ENCODE results near the gene MCTS1.
"Not testable (repeated sequence)": the region's sequence is repeated elsewhere in the genome, so short reads cannot be mapped to it uniquely, and the experiment has no call there.

Gene MCTS1, protein sequence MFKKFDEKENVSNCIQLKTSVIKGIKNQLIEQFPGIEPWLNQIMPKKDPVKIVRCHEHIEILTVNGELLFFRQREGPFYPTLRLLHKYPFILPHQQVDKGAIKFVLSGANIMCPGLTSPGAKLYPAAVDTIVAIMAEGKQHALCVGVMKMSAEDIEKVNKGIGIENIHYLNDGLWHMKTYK

DNA sequence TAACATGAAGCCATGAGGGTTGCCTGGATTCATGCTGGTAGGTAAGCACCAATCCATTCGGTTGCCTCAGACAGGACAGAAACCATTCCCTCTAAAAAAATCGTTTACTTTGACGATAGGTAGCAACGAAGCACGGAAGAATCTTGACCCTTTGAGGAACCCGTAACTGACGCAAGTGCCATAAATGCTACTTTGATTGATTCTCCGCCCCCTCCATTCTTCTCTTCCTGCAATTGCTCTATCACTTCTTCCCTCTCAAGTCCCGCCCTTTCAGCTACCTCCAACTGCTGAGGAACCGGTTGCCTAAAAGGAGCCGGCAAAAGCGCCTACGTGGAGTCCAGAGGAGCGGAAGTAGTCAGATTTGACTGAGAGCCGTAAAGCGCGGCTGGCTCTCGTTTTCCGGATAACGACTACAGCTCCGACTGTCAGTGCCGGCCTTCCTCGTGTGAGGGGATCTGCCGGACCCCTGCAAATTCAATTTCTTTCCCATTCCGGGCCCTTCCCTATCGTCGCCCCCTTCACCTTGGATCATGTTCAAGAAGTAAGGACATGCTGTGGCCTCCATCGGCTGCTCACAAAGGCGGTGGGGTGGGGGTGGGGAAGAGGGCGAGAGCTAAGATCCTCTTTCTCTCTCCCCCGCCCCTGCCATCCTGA, at the start of gene MCTS1:
MCTS1 (plus strand) TSS at position 395 of the 654 bp plus-strand sequence; CDS start at position 531, 136 bp downstream.
- in situ Hi-C loops (cut with HindIII; ENCODE audit: low pct_ligation_motif_present, low pct_unique_long_range_greater_than_20kb, low sequenced_read_pairs), result no loop called here
- peak; percentile 89 for DNase-seq

DNA sequence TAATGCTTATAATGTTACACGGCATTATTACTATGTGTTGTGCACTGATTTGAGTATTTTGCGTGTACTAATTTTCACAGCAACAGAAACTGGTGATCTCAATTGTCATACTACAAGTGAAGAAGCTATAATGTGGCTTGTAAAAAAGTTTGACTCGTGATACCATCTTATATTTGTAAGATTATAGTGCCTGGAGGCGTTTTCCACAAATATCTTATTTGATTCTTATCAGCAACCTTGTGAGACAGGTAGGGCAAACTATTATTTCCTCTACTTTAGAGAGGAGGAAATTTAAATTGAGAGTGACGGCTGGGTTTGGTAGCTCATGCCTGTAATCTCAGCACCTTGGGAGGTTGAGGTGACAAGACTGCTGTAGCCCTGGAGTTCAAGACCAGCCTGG, 47.6 kb upstream of the MCTS1 start:
- in situ Hi-C loops (cut with HindIII; ENCODE audit: low pct_ligation_motif_present, low pct_unique_long_range_greater_than_20kb, low sequenced_read_pairs), result no loop called here
- DNase-seq, result no peak

- DNase-seq, result no peak
Observed at GRCh38 chrX:120559804-120560203, 44.1 kb upstream of the MCTS1 start.

DNA sequence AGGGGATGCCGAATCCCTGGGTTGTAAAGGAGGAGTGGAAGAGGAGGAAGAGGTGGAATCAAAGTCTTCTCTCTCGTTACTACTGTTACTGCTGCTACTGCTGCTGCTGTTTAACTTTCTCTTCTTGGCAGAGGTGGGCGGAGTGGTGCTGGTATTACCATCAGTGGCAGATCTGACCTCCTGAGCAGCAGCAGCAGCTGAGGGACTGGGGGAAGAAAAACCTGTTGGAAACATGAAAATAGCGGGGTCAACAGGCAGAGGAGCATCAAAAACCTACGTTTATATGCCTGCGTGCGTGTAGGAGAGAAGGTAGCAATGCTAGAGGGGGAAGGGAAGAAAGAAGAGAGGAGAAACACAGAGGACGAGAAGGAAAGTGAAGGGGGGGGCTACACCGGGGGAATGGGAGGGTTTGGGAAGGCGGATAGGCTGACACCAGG, 43.5 kb upstream of the MCTS1 start:
- peak; percentile 44 for DNase-seq

More at GRCh38 chrX:120559804-120560203, 44.1 kb upstream of the MCTS1 start:
- in situ Hi-C loops (cut with HindIII; ENCODE audit: low pct_ligation_motif_present, low pct_unique_long_range_greater_than_20kb, low sequenced_read_pairs), result no loop called here

DNA sequence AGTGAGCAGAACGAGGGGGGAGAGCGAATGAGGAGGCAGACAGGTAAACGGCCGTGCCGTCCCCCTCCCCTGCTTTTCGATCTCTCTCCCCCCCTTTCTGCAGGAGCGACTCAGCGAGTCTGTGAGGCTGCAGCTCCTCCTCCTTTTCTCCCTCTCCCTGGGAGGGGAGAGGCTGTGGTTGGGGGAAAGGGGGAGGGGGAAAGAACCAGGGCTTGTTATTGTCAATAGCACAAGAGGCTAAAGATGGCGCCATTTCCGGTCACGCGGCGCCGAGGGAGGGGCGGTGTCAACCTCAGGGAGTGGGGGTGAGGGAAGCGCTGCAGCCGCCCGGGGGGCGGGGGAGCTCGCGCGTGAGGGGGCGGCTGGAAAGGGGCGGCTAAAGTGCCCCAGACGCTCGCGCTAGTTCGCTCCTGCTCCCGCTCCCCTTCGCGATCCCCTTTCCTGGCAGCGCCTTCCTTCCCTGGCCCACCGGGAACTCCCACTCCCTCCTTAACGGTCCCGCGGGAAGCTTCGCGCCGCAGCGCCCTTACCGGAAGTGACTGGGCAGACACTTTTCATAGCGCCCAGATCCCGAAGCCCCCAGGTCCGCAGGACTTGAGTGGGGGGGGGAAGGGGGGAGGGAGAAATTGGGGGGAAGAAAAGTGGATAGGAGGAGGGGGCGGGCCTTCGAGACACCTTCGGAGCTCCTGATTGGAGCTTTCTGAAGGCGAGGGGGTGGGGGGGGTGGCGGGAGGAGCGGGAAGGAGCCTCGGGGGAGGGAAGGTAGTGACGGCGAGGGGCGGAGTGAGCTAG, 42.9 kb upstream of the MCTS1 start, which contains the start of gene CUL4B:
CUL4B (minus strand) TSS at position 121 of the 792 bp plus-strand sequence. CDS start 324 bp downstream, outside the sequence.
- in situ Hi-C loops (cut with HindIII; ENCODE audit: low pct_ligation_motif_present, low pct_unique_long_range_greater_than_20kb, low sequenced_read_pairs), result no loop called here
- peak; percentile 87 for DNase-seq

More for the DNA sequence above, 43.5 kb upstream of the MCTS1 start:
- in situ Hi-C loops (cut with HindIII; ENCODE audit: low pct_ligation_motif_present, low pct_unique_long_range_greater_than_20kb, low sequenced_read_pairs), result no loop called here

DNA sequence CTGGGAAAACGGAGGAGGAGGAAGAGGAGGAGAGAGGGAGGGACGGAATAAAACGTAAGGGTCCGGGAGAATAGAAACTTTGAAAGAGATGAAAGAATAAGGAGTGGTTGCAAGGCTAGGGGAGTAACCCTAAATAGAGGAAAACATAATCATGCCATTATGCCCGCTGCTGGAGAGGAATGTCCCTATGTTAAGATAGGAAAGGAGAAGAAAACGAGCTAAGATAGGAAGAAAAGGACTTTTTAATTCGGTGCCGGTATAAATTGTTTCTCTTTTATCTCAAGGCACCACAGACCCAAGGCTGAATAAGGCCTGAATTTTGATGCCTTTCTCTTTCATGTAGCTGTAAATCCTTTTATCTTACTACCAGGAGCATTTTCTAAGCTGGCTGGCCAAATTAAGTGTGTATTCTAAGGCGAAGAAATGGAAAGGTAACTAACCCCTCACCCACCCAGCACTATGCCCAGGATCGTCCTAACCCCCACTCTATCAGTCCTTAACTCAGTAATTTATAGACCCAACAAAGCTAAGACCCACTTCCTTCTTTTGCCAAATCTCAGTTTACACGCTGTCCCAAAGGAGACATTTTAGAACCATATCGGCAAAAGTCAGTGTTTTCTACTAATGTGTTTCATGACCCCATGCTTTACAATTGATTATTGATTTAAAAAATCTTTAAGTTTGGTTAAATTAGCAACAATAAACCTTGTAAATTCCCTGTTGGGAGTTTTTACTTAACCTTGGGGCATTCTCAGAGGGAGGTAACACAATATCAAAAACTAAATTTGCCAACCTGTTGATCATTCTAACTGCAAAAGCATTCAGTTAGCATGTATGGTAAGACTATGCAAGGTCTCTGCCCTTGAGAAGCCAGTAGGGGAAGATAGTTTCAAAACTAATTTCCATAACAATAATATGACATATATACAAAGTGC, 42.0 kb upstream of the MCTS1 start:
- DNase-seq, result no peak
- in situ Hi-C loops (cut with HindIII; ENCODE audit: low pct_ligation_motif_present, low pct_unique_long_range_greater_than_20kb, low sequenced_read_pairs), result no loop called here

- DNase-seq, result no peak
- in situ Hi-C loops (cut with HindIII; ENCODE audit: low pct_ligation_motif_present, low pct_unique_long_range_greater_than_20kb, low sequenced_read_pairs), result no loop called here
Observed at GRCh38 chrX:120562569-120562926, 41.4 kb upstream of the MCTS1 start.

GRCh38 chrX:120564925-120565324, 39.0 kb upstream of the MCTS1 start:
- in situ Hi-C loops (cut with HindIII; ENCODE audit: low pct_ligation_motif_present, low pct_unique_long_range_greater_than_20kb, low sequenced_read_pairs), result no loop called here
- no peak for DNase-seq

- in situ Hi-C loops (cut with HindIII; ENCODE audit: low pct_ligation_motif_present, low pct_unique_long_range_greater_than_20kb, low sequenced_read_pairs), result no loop called here
- no peak for DNase-seq
Observed at GRCh38 chrX:120566817-120567216, 37.1 kb upstream of the MCTS1 start.

- DNase-seq, result no peak
- in situ Hi-C loops (cut with HindIII; ENCODE audit: low pct_ligation_motif_present, low pct_unique_long_range_greater_than_20kb, low sequenced_read_pairs), result no loop called here
Observed at GRCh38 chrX:120568035-120568434, 35.9 kb upstream of the MCTS1 start.

DNA sequence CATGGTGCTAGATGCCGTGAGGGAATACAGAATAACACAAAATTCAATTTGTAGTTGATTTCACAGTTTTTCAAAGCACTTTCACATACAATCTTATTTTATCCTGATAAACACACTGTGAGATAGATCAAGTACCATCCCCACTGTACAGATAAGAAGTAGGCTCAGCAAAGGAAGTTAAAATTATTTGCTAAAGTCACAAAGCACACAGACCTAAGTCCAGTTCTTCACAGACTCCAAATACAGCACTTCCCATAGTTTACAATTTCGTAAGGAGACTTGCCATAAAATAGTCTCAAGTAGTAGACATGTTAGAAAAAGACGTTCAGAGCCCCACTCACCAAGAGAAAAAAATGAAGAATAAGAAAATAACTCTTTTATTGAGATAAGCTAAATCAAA, 35.3 kb upstream of the MCTS1 start:
- in situ Hi-C loops (cut with HindIII; ENCODE audit: low pct_ligation_motif_present, low pct_unique_long_range_greater_than_20kb, low sequenced_read_pairs), result no loop called here

DNA sequence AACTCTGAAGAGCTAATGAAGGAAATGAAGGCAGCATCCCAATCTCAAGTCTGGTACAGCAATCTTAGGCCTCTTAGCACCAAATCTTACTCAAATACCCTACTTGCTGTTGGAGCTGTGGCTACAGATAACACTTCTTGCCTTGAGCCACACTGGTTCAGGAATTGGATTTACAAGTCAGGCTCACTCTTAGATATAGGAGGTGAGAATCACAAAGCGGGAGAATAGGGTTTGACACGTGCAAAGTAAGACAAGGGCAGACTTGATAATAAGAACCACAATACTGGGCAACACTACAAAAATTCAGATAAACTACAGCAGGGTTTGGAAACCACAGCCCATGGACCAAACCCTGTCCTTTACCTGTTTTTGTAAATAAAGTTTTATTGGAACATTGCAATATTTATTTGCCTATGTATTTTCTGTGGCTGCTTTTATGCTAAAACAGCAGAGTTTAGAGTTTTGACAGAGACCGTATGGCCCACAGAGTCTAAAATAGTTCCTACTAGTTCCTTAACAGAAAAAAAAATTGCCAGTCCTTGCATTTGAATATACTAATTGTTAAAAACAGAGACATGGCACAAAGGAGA, 33.8 kb upstream of the MCTS1 start:
- DNase-seq, result no peak

More for the DNA sequence above, 35.3 kb upstream of the MCTS1 start:
- no peak for DNase-seq

DNA sequence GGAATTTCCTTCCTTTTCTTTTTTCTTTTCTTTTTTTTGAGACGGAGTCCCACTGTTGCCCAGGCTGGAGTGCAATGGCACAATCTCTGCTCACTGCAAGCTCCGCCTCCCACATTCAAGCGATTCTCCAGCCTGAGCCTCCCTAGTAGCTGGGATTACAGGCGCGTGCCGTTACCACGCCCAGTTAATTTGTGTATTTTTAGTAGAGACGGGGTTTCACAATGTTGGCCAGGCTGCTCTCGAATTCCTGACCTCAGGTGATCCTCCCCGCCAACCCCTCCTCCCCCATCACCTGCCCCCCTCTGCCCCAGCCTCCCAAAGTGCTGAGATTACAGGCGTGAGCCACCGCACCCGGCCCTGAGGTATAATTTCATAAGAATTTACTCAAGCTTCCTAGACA, 30.1 kb upstream of the MCTS1 start:
- in situ Hi-C loops (cut with HindIII; ENCODE audit: low pct_ligation_motif_present, low pct_unique_long_range_greater_than_20kb, low sequenced_read_pairs); DNase-seq: not testable (repeated sequence)

More for the DNA sequence above, 33.8 kb upstream of the MCTS1 start:
- in situ Hi-C loops (cut with HindIII; ENCODE audit: low pct_ligation_motif_present, low pct_unique_long_range_greater_than_20kb, low sequenced_read_pairs), result no loop called here

DNA sequence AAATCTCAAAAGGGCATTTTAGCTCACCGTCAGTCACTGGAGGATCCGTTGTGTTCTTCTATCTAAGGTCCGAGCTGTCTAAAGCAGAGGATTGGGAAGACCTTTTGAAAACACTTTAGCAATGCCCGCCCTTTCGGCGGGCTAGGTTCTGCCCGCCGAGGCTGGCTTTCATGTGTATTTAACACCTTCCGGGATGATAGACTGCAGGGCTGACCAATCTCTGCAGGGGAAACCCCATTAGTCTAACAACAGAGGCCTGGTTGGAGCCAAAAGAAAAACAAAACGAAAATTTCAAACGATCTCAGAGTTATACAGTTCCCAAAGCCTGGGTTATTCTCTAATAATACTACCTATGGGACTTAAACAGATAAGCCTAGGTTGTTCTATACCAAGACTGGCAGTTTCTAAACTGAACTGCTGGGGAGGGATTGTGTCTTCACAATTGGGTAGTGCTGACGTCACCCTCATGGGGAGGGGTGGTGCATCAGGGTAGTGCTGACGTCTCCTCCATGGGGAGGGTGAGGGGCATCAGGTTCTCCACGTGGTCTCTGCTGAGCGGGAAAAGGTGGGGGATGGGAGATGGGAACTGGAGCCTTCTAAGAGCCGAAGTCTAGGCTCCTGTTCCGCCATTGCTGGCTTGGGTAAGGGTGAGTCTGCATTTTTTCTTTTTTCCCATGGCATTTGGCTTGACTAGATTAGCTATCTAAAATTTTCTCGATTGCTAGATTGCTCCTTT, 28.4 kb upstream of the MCTS1 start:
- DNase-seq, result no peak
- in situ Hi-C loops (cut with HindIII; ENCODE audit: low pct_ligation_motif_present, low pct_unique_long_range_greater_than_20kb, low sequenced_read_pairs), result no loop called here

- in situ Hi-C loops (cut with HindIII; ENCODE audit: low pct_ligation_motif_present, low pct_unique_long_range_greater_than_20kb, low sequenced_read_pairs), result no loop called here
- DNase-seq, result no peak
Observed at GRCh38 chrX:120585702-120586101, 18.2 kb upstream of the MCTS1 start.

DNA sequence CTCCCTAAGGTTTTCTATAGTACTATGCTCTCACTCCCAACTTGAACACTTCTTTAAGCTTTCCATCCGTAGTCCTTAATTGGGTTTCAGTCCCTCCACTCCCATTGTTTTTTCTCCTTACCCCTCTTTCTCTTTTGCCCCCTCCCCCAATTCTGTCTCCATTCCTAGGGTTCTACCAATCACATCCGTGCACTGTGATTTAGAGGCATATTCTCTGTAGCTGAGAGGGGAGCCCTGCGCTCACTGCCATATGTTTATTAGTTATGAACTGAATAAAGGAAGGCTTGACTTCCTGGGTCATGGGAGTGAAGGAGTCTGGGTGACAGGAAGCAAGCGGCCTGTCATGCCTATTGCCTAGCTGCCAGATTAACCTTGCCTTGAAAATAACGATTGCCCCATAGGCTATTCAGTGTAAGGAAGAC, 471 bp downstream of the MCTS1 start:
- in situ Hi-C loops (cut with HindIII; ENCODE audit: low pct_ligation_motif_present, low pct_unique_long_range_greater_than_20kb, low sequenced_read_pairs), result no loop called here
- peak; percentile 6 for DNase-seq

- DNase-seq, result no peak
- in situ Hi-C loops (cut with HindIII; ENCODE audit: low pct_ligation_motif_present, low pct_unique_long_range_greater_than_20kb, low sequenced_read_pairs), result no loop called here
Observed at GRCh38 chrX:120612086-120612485, 8.2 kb downstream of the MCTS1 start.

Measured in ACHN (cell line).